MM.1S (cell line): ENCODE data around the gene DPP6.

Experiments
- CTCF ChIP-seq: fragments of 300-600 bp; sonication (generic); IDR thresholded peaks from 2 replicates; pipeline ENCODE4 v1.5.1; 2016; ENCODE audit warnings: antibody characterized with exemption, low read length, mixed read lengths
- EZH2 ChIP-seq: fragments of 300-600 bp; sonication (generic); optimal IDR thresholded peaks from 2 replicates; pipeline ENCODE3; 2017; ENCODE audit warnings: low read depth, mild to moderate bottlenecking, antibody characterized with exemption, low read length, mixed read lengths

- no peak for TF ChIP-seq EZH2
- TF ChIP-seq CTCF, result no peak
Observed at GRCh38 chr7:154342971-154343633, 290.9 kb downstream of the DPP6 start.
